ENCODE data around the gene ELAC1. TPM values are rescaled to one million over a fixed set of nuclear protein-coding genes. Genes with fewer than 3 reads are reported as not detected.

The ELAC1 gene
- total RNA-seq, 2 experiments from 2014 or later = 1.5 to 4.2 TPM

GRCh38 chr18:50953822-50954221 is 14.0 kb upstream of the ELAC1 start:
- Histone ChIP-seq H3K79me2 (ENCODE audit: insufficient read depth, low read depth, low read length) (no peaks in the 10 kb centered on the region), H3K4me3 (ENCODE audit: low read depth, low read length, poor library complexity, severe bottlenecking) (no peak overlapping the region), H3K36me3 (ENCODE audit: insufficient read depth, low read length) (no peaks in the 10 kb centered on the region), H3K9me3 (ENCODE audit: low read length) (no peaks in the 10 kb centered on the region), H2AFZ (ENCODE audit: low read length) (no peak overlapping the region), H3K9me2 (ENCODE audit: insufficient read depth, low read length) (no peaks in the 10 kb centered on the region), H3K4me2 (ENCODE audit: low read length) (no peak overlapping the region), H3K4me1 (ENCODE audit: insufficient read depth, low read length, poor library complexity, severe bottlenecking) (no peaks in the 10 kb centered on the region), H3K27ac (ENCODE audit: low read depth, low read length, poor library complexity, severe bottlenecking) (no peak overlapping the region), H4K20me1 (ENCODE audit: insufficient read depth, low read length) (no peaks in the 10 kb centered on the region)
- DNase-seq (ENCODE audit: low spot score) = no peak
- no TSS peak for BruUV-seq (replicated peaks)
- intact Hi-C loops (cut with micrococcal nuclease; ENCODE audit: unreplicated experiment) = no loop called here
- POLR2A ChIA-PET = interaction anchor here (1.0 kb wide), 1 partner anchor 82 kb away, joined by 3 read pairs; no protein-coding TSS in a partner anchor
- no peak for TF ChIP-seq CTCF (conservative IDR thresholded peaks at IDR 0.05; ENCODE audit: low read length)
- TF ChIP-seq EZH2phosphoT487 (IDR thresholded peaks at IDR 0.05; ENCODE audit: borderline replicate concordance, low read depth, low read length) = no peak
- CTCF ChIA-PET (ENCODE audit: unreplicated experiment) = no interaction called here

- no TSS peak for BruUV-seq (replicated peaks)
- TF ChIP-seq CTCF (conservative IDR thresholded peaks at IDR 0.05; ENCODE audit: low read length) (no peak), EZH2phosphoT487 (IDR thresholded peaks at IDR 0.05; ENCODE audit: borderline replicate concordance, low read depth, low read length) (no peak)
- Histone ChIP-seq H3K4me2 (ENCODE audit: low read length) (no peak overlapping the region), H3K9me2 (ENCODE audit: insufficient read depth, low read length) (no peaks in the 10 kb centered on the region), H3K9me3 (ENCODE audit: low read length) (no peaks in the 10 kb centered on the region), H3K27ac (ENCODE audit: low read depth, low read length, poor library complexity, severe bottlenecking) (no peak overlapping the region), H2AFZ (ENCODE audit: low read length) (no peak overlapping the region), H3K4me3 (ENCODE audit: low read depth, low read length, poor library complexity, severe bottlenecking) (no peak overlapping the region), H3K4me1 (ENCODE audit: insufficient read depth, low read length, poor library complexity, severe bottlenecking) (no peaks in the 10 kb centered on the region), H3K36me3 (ENCODE audit: insufficient read depth, low read length) (no peaks in the 10 kb centered on the region), H4K20me1 (ENCODE audit: insufficient read depth, low read length) (no peaks in the 10 kb centered on the region), H3K79me2 (ENCODE audit: insufficient read depth, low read depth, low read length) (no peaks in the 10 kb centered on the region)
- no peak for DNase-seq (ENCODE audit: low spot score)
- intact Hi-C loops (cut with micrococcal nuclease; ENCODE audit: unreplicated experiment) = no loop called here
- POLR2A ChIA-PET = no interaction called here
- CTCF ChIA-PET (ENCODE audit: unreplicated experiment) = no interaction called here
Observed at GRCh38 chr18:50955253-50955652, 12.6 kb upstream of the ELAC1 start.

GRCh38 chr18:50956116-50956515 is 11.7 kb upstream of the ELAC1 start:
- intact Hi-C loops (cut with micrococcal nuclease; ENCODE audit: unreplicated experiment) = no loop called here
- no peaks in the 10 kb centered on the region for H3K79me2 ChIP-seq (ENCODE audit: insufficient read depth, low read depth, low read length)
- no peak for DNase-seq (ENCODE audit: low spot score)
- TF ChIP-seq EZH2phosphoT487 (IDR thresholded peaks at IDR 0.05; ENCODE audit: borderline replicate concordance, low read depth, low read length) = no peak
- CTCF ChIA-PET (ENCODE audit: unreplicated experiment) = no interaction called here
- no peaks in the 10 kb centered on the region for H3K36me3 ChIP-seq (ENCODE audit: insufficient read depth, low read length)
- H3K4me3 ChIP-seq (ENCODE audit: low read depth, low read length, poor library complexity, severe bottlenecking) = no peak overlapping the region
- H3K27ac ChIP-seq (ENCODE audit: low read depth, low read length, poor library complexity, severe bottlenecking) = no peak overlapping the region
- no peaks in the 10 kb centered on the region for H4K20me1 ChIP-seq (ENCODE audit: insufficient read depth, low read length)
- H2AFZ ChIP-seq (ENCODE audit: low read length) = no peak overlapping the region
- no peaks in the 10 kb centered on the region for H3K9me3 ChIP-seq (ENCODE audit: low read length)
- BruUV-seq (replicated peaks) = no TSS peak
- POLR2A ChIA-PET = interaction anchor here (1.7 kb wide), 1 partner anchor 11 kb away, joined by 4 read pairs; no protein-coding TSS in a partner anchor
- no peaks in the 10 kb centered on the region for H3K4me1 ChIP-seq (ENCODE audit: insufficient read depth, low read length, poor library complexity, severe bottlenecking)
- H3K9me2 ChIP-seq (ENCODE audit: insufficient read depth, low read length) = no peaks in the 10 kb centered on the region
- no peak overlapping the region for H3K4me2 ChIP-seq (ENCODE audit: low read length)
